OCI-LY3 (cell line): ENCODE measurements around the gene ZNF565.

Experiments used
- H2AFZ ChIP-seq: fragments of 200-600, 300-600 bp; shearing (Covaris generic); 2 replicates; pipeline ENCODE4 v1.6.0; 2014; ENCODE audit warnings: antibody characterized with exemption, low read depth, low read length
- H3K27ac ChIP-seq: fragments of 200-600, 300-600 bp; sonication (generic); 2 replicates; pipeline ENCODE4 v1.5.1; 2014; ENCODE audit warnings: mild to moderate bottlenecking, low read length, moderate library complexity, mixed read lengths
- H3K27me3 ChIP-seq: fragments of 200-600, 300-600 bp; sonication (generic); 2 replicates; pipeline ENCODE4 v1.6.1; 2014; ENCODE audit warnings: low read depth, low read length, mixed read lengths
- H3K36me3 ChIP-seq: fragments of 200-600, 300-600 bp; sonication (generic); replicated peaks from 2 replicates; pipeline ENCODE3; 2014; ENCODE audit warnings: low read depth, low read length, mixed read lengths
- H3K4me1 ChIP-seq: fragments of 300-600, 200-600 bp; sonication (generic); 2 replicates; pipeline ENCODE4 v1.6.1; 2014; ENCODE audit warnings: low read length, mixed read lengths
- H3K4me2 ChIP-seq: fragments of 200-600, 300-600 bp; sonication (generic); 2 replicates; pipeline ENCODE4 v1.6.1; 2014; ENCODE audit warnings: low read length, mixed read lengths
- H3K4me3 ChIP-seq: fragments of 300-600, 200-600 bp; sonication (generic); 2 replicates; pipeline ENCODE4 v1.5.1; 2014; ENCODE audit warnings: antibody characterized with exemption, mild to moderate bottlenecking, low read length, moderate library complexity
- H3K79me2 ChIP-seq: fragments of 300-600, 200-600 bp; shearing (Covaris generic); 2 replicates; pipeline ENCODE4 v1.6.1; 2014; ENCODE audit warnings: mild to moderate bottlenecking, low read length, mixed read lengths
- H3K9ac ChIP-seq: fragments of 300-600, 200-600 bp; shearing (Covaris generic); 2 replicates; pipeline ENCODE4 v1.6.0; 2014; ENCODE audit warnings: mild to moderate bottlenecking, low read length, moderate library complexity
- H3K9me3 ChIP-seq: fragments of 200-600, 300-600 bp; shearing (Covaris generic); 2 replicates; pipeline ENCODE4 v1.6.1; 2014; ENCODE audit warnings: low read length, mixed read lengths; ENCODE audit not compliant: insufficient read depth
- H4K20me1 ChIP-seq: fragments of 200-600, 300-600 bp; sonication (generic); 2 replicates; pipeline ENCODE4 v1.6.1; 2016; ENCODE audit warnings: low read length, mixed read lengths; ENCODE audit not compliant: insufficient read depth
- CTCF ChIP-seq: fragments of 200-600, 300-600 bp; sonication (generic); IDR thresholded peaks from 2 replicates; pipeline ENCODE4 v1.5.1; 2014; ENCODE audit warnings: antibody characterized with exemption, low read length, low read depth
- EZH2phosphoT487 ChIP-seq: fragments of 200-600 bp; shearing (Covaris generic); IDR thresholded peaks from 2 replicates; pipeline ENCODE4 v1.6.1; 2018; ENCODE audit warnings: antibody characterized with exemption, mixed run types, low read depth

The ZNF565 gene

GRCh38 chr19:36144624-36145023 is 69.8 kb downstream of the ZNF565 start:
- Histone ChIP-seq H3K9me3 (no peaks in the 10 kb centered on the region), H4K20me1 (peaks cover 10% of the 10 kb centered on the region), H3K4me1 (peaks cover 6% of the 10 kb centered on the region), H3K4me3 (no peak overlapping the region), H3K27ac (no peak overlapping the region), H3K27me3 (no peaks in the 10 kb centered on the region), H3K9ac (no peak overlapping the region), H3K36me3 (peaks cover 48% of the 10 kb centered on the region), H3K4me2 (no peak overlapping the region), H2AFZ (no peak overlapping the region), H3K79me2 (peaks cover 19% of the 10 kb centered on the region)
- no peak for TF ChIP-seq EZH2phosphoT487
- no peak for TF ChIP-seq CTCF

GRCh38 chr19:36142496-36142895 is 72.0 kb downstream of the ZNF565 start:
- TF ChIP-seq EZH2phosphoT487: no peak
- TF ChIP-seq CTCF: no peak
- no peak overlapping the region for H3K4me2 ChIP-seq
- H2AFZ ChIP-seq: no peak overlapping the region
- peaks cover 10% of the 10 kb centered on the region for H4K20me1 ChIP-seq
- peaks cover 42% of the 10 kb centered on the region for H3K36me3 ChIP-seq
- no peak overlapping the region for H3K27ac ChIP-seq
- H3K79me2 ChIP-seq: peaks cover 19% of the 10 kb centered on the region
- H3K4me1 ChIP-seq: peaks cover 6% of the 10 kb centered on the region
- no peaks in the 10 kb centered on the region for H3K27me3 ChIP-seq
- no peaks in the 10 kb centered on the region for H3K9me3 ChIP-seq
- H3K9ac ChIP-seq: no peak overlapping the region
- H3K4me3 ChIP-seq: no peak overlapping the region

- H2AFZ ChIP-seq: no peak overlapping the region
- no peaks in the 10 kb centered on the region for H3K9me3 ChIP-seq
- no peak overlapping the region for H3K4me2 ChIP-seq
- H3K4me1 ChIP-seq: peaks cover 10% of the 10 kb centered on the region
- peaks cover 10% of the 10 kb centered on the region for H4K20me1 ChIP-seq
- H3K4me3 ChIP-seq: no peak overlapping the region
- H3K27me3 ChIP-seq: no peaks in the 10 kb centered on the region
- no peak overlapping the region for H3K9ac ChIP-seq
- TF ChIP-seq CTCF: no peak
- no peak for TF ChIP-seq EZH2phosphoT487
- peaks cover 40% of the 10 kb centered on the region for H3K36me3 ChIP-seq
- peaks cover 19% of the 10 kb centered on the region for H3K79me2 ChIP-seq
- H3K27ac ChIP-seq: no peak overlapping the region
Observed at GRCh38 chr19:36142046-36142445, 72.4 kb downstream of the ZNF565 start.

GRCh38 chr19:36141039-36141927 is 73.2 kb downstream of the ZNF565 start:
- H3K4me3 ChIP-seq: peak overlapping the region; percentile 94
- no peak for TF ChIP-seq CTCF
- no peak for TF ChIP-seq EZH2phosphoT487
- peaks cover 10% of the 10 kb centered on the region for H4K20me1 ChIP-seq
- no peaks in the 10 kb centered on the region for H3K27me3 ChIP-seq
- H3K9ac ChIP-seq: peak overlapping the region; percentile 98
- H3K4me1 ChIP-seq: peaks cover 16% of the 10 kb centered on the region
- H3K4me2 ChIP-seq: peak overlapping the region; percentile 73
- H3K27ac ChIP-seq: peak overlapping the region; percentile 88
- H3K36me3 ChIP-seq: peaks cover 33% of the 10 kb centered on the region
- H2AFZ ChIP-seq: no peak overlapping the region
- peaks cover 19% of the 10 kb centered on the region for H3K79me2 ChIP-seq
- H3K9me3 ChIP-seq: no peaks in the 10 kb centered on the region
